ENCODE data around the gene PCOLCE2.

DNA sequence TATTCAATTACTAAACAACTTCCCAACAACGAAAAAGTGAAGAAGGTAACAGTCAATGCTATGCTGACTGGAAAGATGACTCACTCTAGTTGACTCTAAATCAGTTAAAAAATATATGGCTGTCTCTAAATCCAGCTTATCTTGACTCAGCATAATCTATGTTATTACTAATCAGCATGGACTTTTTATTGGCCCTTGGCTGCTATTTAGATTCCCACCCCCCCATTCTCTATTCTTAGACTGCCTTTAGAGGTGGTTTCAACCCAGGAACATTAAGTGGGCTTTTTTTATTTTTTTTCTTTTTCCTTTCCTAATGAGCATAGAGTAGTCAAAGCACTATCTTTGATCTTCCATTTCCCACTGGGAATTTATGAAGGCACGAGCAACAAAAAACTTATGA lies 1.9 kb downstream of the PCOLCE2 start:
- TF ChIP-seq GATA2 (IDR thresholded peaks at IDR 0.05; ENCODE audit: low read depth, low read length) (no peak), GATA3 (IDR thresholded peaks at IDR 0.05; ENCODE audit: low read depth, low read length) (no peak)
